Ovary (tissue), 9 donors: Measurements from ENCODE around the gene ISG20. TPM values are rescaled to one million over a fixed set of nuclear protein-coding genes. Genes with fewer than 3 reads are reported as not detected.

Experiments
- DNase-seq, 5 donors: peaks; one replicate each; pipeline ENCODE4 v3.0.0-alpha.2; 2019 to 2020
- H3K27ac ChIP-seq, 2 donors: fragments of 200-600 bp; one replicate each; pipeline versions ENCODE4 v1.5.1 to v1.8.0; 2019 to 2022
- H3K27me3 ChIP-seq: fragments of 200-600 bp; one replicate; pipeline ENCODE4 v1.8.0; 2022
- H3K36me3 ChIP-seq: fragments of 200-600 bp; sonication (generic); one replicate; pipeline ENCODE4 v1.5.1; 2019
- H3K4me1 ChIP-seq: one replicate; pipeline ENCODE4 v1.8.1; 2013; ENCODE audit warnings: mild to moderate bottlenecking, moderate library complexity; ENCODE audit not compliant: insufficient read depth
- H3K4me3 ChIP-seq: fragments of 200-600 bp; sonication (generic); one replicate; pipeline ENCODE4 v1.5.1; 2017
- H3K9me3 ChIP-seq, 2 donors: fragments of 200-600 bp in 1 of 2; sonication (generic) in 1 of 2; one replicate each; pipeline versions ENCODE4 v1.5.1 to v1.8.1; 2013 to 2019; ENCODE audit warnings: mild to moderate bottlenecking in 1 of 2, moderate library complexity in 1 of 2
- CTCF ChIP-seq, 3 donors: fragments of 450-650 bp in 2 of 3; fragments of 200-600 bp in 1 of 3; IDR thresholded peaks; one replicate each; pipeline versions ENCODE4 v1.5.1 to v1.8.0; 2016 to 2022; ENCODE audit warnings: antibody characterized with exemption in 3 of 3, mild to moderate bottlenecking in 1 of 3
- EP300 ChIP-seq: sonication (generic); formaldehyde crosslinking; IDR thresholded peaks from one replicate; pipeline ENCODE4 v1.6.1; 2017; ENCODE audit warnings: antibody characterized with exemption
- POLR2A ChIP-seq: fragments of 450-650 bp; IDR thresholded peaks from one replicate; pipeline ENCODE4 v1.6.1; 2017; ENCODE audit warnings: antibody characterized with exemption, mild to moderate bottlenecking, moderate library complexity
- WGBS, 3 donors: extraction: QIAGEN DNeasy Blood & Tissue Kit in 1 of 3; methylation state at CpG; one replicate each; pipeline versions ENCODE4 v1.1.5 to v1.1.7; 2013 to 2017; 5-methylcytosine and 5-hydroxymethylcytosine counted together
- intact Hi-C, 4 donors: fragments of 100-400 bp; cut with DNase I; formaldehyde crosslinking; loops; one replicate each; pipeline versions ENCODE4 v1.11.0 to v1.15.1; 2022 to 2023
- polyA plus RNA-seq, 2 donors: library from polyadenylated mRNA; stranded (reverse); fragments of 200-250 nt in 1 of 2; fragments of 350-450 nt in 1 of 2; fragmentation: Illumina TruSeq in 1 of 2; extraction: RNeasy Lipid Tissue Mini Kit (QIAGEN cat#74804) in 1 of 2; gene quantifications; one replicate each; pipeline ENCODE4 v1.2.3, GENCODE V29; 2013 to 2014
- total RNA-seq, 7 donors: library from RNA; depleted of rRNA in 2 of 7; stranded (reverse); fragments of >200 nt in 2 of 7; fragmentation: NEBNext Ultra II Directional in 3 of 7; extraction: Animal tissue kit (Norgen Biotek cat#: 25700) in 3 of 7; gene quantifications; one replicate each; pipeline versions ENCODE4 v1.1.0 to v1.2.4, GENCODE V29; 2016 to 2023
- donor health status: DM: no; HTN: no; CAD: no; lungs with moderate emphysema.
- donor health status: DM: no; HTN: no; CAD: no.
- donor health status: Bipolar disorder and iron deficiency.
- donor health status: DM: yes; HTN: yes; CAD: no.
- donor health status: DM: no; HTN: no; CAD: no.
- donor health status: DM: yes; HTN: yes; CAD: no.

Gene ISG20
- total and polyA plus RNA-seq, 9 donors, result 0.88 to 58.6 (median 14.5) TPM

GRCh38 chr15:88644741-88645140 lies 5.9 kb downstream of the ISG20 start:
- Histone ChIP-seq H3K4me1 (no peaks in the 10 kb centered on the region), H3K27ac (no peak overlapping the region), H3K9me3 (no peaks in the 10 kb centered on the region), H3K4me3 (no peak overlapping the region), H3K27me3 (no peaks in the 10 kb centered on the region), H3K36me3 (no peaks in the 10 kb centered on the region)
- TF ChIP-seq CTCF (IDR thresholded peaks at IDR 0.05), result no peak
- no peak for TF ChIP-seq POLR2A
- TF ChIP-seq EP300, result no peak
- intact Hi-C loops, result no loop called here
- DNase-seq, result peak in 1 of 5 donors; percentile 6
- WGBS, 3 donors, result 83 to 87% (median 87%) methylated on average over 9 of the region's 9 CpGs

GRCh38 chr15:88645171-88646087 lies 6.6 kb downstream of the ISG20 start:
- H3K4me3 ChIP-seq, result no peak overlapping the region
- H3K9me3 ChIP-seq, result no peaks in the 10 kb centered on the region
- H3K27me3 ChIP-seq, result no peaks in the 10 kb centered on the region
- DNase-seq, result peak in 1 of 5 donors; percentile 9
- H3K4me1 ChIP-seq, result no peaks in the 10 kb centered on the region
- 94 to 95% (median 94%) methylated on average over 14 of the region's 14 CpGs for WGBS, 3 donors
- no peak overlapping the region for H3K27ac ChIP-seq
- no peak for TF ChIP-seq POLR2A
- H3K36me3 ChIP-seq, result no peaks in the 10 kb centered on the region
- intact Hi-C loops, result no loop called here

GRCh38 chr15:88646088-88646405 lies 7.2 kb downstream of the ISG20 start:
- no peaks in the 10 kb centered on the region for H3K27me3 ChIP-seq
- no peak for DNase-seq
- H3K9me3 ChIP-seq, result no peaks in the 10 kb centered on the region
- H3K4me1 ChIP-seq, result no peaks in the 10 kb centered on the region
- H3K27ac ChIP-seq, result no peak overlapping the region
- WGBS, 3 donors, result 88 to 92% (median 92%) methylated on average over 1 of the region's 1 CpG
- no peak for TF ChIP-seq EP300
- TF ChIP-seq POLR2A, result no peak
- TF ChIP-seq CTCF (IDR thresholded peaks at IDR 0.05), result no peak
- H3K36me3 ChIP-seq, result no peaks in the 10 kb centered on the region
- intact Hi-C loops, result no loop called here
- no peak overlapping the region for H3K4me3 ChIP-seq

GRCh38 chr15:88646951-88647350 lies 8.1 kb downstream of the ISG20 start:
- Histone ChIP-seq H3K36me3 (no peaks in the 10 kb centered on the region), H3K4me1 (no peaks in the 10 kb centered on the region), H3K4me3 (no peak overlapping the region), H3K27me3 (no peaks in the 10 kb centered on the region), H3K27ac (no peak overlapping the region), H3K9me3 (no peaks in the 10 kb centered on the region)
- WGBS, 3 donors, result 79 to 96% (median 91%) methylated on average over 5 of the region's 5 CpGs
- TF ChIP-seq EP300 (no peak), POLR2A (no peak), CTCF (IDR thresholded peaks at IDR 0.05) (no peak)
- intact Hi-C loops, result no loop called here
- peak in 1 of 5 donors; percentile 8 for DNase-seq

GRCh38 chr15:88647351-88648105 lies 8.7 kb downstream of the ISG20 start:
- Histone ChIP-seq H3K4me1 (no peaks in the 10 kb centered on the region), H3K36me3 (no peaks in the 10 kb centered on the region), H3K27ac (no peak overlapping the region), H3K4me3 (no peak overlapping the region), H3K9me3 (no peaks in the 10 kb centered on the region), H3K27me3 (no peaks in the 10 kb centered on the region)
- WGBS, 3 donors, result 92 to 94% (median 93%) methylated on average over 11 of the region's 11 CpGs
- TF ChIP-seq EP300, result no peak
- TF ChIP-seq CTCF (IDR thresholded peaks at IDR 0.05), result no peak
- no peak for TF ChIP-seq POLR2A
- intact Hi-C loops, result no loop called here
- DNase-seq, result peak in 1 of 5 donors; percentile 21
